ENCODE results near the gene TMEM52.

TMEM52 gene

DNA sequence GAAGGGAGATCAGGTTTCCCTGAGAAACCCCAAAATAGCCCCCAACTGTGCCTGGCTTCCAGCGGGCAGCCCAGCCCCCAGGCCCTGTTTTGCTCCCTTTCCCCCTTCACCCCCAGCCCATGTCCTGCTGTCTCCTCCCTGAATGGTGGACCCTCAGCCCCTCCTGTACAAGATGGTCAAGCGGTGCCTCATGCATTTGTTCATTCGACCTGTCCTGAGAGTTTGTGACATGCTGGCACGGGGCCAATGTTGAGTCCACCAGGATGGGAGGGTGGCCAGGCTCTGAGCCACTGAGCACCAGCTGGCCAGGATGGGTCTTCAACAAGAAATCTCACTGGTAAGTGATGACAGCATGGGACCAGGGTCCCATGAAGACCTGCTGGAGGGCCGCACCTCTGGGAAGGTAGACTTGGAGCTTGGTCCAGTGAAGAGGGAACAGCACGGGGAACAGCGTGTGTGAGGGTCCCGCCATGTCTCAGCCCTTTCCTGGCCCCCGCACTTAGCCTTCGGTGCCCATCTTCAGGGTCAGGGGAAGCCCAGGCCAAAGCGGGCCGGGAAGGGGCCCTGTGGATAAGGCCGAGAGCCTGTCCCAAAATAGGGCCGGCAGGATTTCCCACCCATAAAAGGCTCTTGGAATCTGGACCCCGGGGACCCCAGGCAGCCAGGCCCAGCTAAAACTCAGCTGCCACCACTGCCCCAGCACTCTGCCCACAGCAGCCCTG is 3.9 kb downstream of the TMEM52 start, which contains the start of gene CALML6:
Gene CALML6 (plus strand): TSS at position 290 of the 722 bp plus-strand sequence. CDS start 21 bp downstream, at position 311.
- DNase-seq (ENCODE audit: low spot score): no peak

DNA sequence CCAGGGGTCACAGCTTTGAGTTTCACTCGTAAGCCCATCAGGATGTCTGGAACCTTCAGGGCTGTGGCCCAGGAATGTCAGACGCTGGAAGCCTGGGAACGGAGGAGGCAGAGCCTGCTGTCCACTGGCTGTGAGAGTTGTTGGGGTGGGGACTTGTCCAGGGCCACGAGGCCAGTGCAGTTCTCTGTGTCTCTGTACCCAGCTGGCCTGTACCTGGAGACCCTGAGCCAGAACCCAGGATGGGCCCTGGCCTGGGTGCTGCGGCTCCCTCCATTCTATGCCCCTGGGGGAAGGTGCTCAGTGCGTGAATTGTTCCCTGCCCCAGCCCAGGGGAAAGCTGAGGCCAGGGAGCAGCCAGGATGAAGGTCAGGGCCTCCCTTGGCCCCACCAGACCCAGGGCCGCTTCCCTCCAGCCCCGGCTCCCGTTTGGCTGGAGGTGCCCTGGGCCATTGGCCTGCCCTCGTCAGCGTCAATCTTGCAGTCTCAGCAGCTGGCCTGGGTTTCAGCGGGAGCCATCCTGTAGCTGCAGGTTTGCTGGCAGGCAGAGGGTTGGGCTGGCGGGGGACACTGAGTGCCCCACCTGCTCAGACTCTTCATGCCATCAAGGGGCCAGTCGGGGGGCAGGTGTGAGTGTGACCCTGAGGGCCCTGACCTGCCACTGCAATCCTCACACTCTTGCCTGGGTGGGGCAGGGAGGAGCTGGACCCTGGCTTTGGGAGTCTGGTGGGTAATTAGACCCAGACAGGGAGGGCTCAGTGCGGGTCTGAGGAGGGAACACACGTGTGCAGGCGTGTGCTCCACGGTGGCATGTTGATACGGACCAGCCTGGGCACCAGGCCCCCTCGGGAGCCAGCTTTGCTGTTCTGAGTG is 4.7 kb downstream of the TMEM52 start:
- no peak for DNase-seq (ENCODE audit: low spot score)

- no peak for DNase-seq (ENCODE audit: low spot score)
Measured at GRCh38 chr1:1911350-1912041, 7.6 kb downstream of the TMEM52 start.

GRCh38 chr1:1910651-1911331 is 8.3 kb downstream of the TMEM52 start:
- no peak for DNase-seq (ENCODE audit: low spot score)

GRCh38 chr1:1910033-1910465 is 9.0 kb downstream of the TMEM52 start:
- DNase-seq (ENCODE audit: low spot score): no peak

- peak; percentile 38 for DNase-seq (ENCODE audit: low spot score)
Measured at GRCh38 chr1:1908506-1908791, 10.6 kb downstream of the TMEM52 start.

DNA sequence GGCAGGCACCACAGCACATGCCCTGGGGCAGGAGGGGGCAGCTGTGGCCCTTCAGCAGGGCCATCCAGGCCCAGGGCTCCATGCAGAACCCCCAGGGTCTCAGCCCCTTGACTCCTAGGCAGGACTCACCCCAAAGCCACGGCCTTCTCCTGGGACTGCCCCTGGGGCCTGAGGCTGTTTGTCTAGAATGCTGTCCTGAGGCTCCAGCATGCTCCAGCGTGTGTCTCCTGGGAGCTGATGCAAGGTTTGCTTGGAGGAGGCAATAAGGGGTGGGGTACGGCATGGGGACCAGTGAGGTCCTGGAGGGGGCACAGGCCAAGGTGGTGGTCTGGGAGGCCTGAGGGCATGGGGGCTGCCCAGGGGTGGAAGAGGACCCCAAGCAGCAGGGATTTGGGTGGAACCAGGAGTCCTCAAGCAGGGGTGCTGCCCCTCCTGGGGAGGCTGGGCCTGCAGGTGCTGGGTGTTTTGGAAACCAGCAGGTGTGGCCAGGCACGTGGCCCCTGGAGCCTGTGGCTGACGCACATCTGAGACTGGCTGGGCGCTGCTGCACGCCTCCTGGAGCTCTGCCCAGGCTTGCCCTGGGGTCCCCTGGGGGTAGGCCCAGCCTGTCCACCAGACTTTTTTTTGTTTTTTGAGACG is 11.9 kb downstream of the TMEM52 start:
- no peak for DNase-seq (ENCODE audit: low spot score)

GRCh38 chr1:1906185-1907097 is 12.6 kb downstream of the TMEM52 start:
- peak; percentile 90 for DNase-seq (ENCODE audit: low spot score)

GRCh38 chr1:1903224-1903623 is 15.9 kb downstream of the TMEM52 start:
- no peak for DNase-seq (ENCODE audit: low spot score)

GRCh38 chr1:1901641-1902294 is 17.3 kb downstream of the TMEM52 start:
- DNase-seq (ENCODE audit: low spot score): no peak

GRCh38 chr1:1900883-1901640 is 18.0 kb downstream of the TMEM52 start:
- DNase-seq (ENCODE audit: low spot score): no peak

GRCh38 chr1:1899967-1900327 is 19.1 kb downstream of the TMEM52 start:
- DNase-seq (ENCODE audit: low spot score): no peak

DNA sequence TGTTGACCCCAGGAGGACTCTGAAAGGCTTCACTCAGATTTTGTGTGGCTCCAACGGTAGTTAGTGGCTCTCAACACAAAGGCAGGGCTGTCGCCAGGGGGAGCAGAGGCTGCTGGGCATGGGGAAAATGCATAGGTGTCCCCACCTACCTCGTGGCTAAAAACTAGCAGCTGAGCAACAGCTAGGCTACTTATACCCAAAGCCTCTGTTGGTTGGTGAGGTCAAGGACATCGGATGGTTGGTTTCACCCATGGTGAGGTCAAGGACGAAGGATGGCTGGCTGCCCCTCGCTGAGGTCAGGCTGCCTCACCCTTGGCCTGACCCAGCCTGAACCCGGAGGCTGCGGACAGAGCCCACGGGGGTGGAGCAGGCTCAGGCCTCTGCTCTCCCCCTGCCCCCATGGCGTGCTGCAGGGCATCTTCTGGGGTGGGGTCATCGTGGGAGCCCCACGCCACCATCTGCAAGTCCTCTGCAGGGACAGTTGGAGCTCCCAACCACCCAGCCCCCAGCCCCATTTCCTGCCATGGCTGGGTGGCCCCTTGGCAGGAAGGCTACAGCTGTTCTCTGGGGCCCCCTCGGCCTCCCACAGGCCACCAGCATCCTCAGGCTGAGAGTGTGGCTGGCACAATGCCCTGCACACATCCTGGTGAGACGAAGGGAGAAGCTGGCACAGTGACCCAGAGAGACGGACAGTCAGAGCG is 19.7 kb downstream of the TMEM52 start:
- DNase-seq (ENCODE audit: low spot score): peak; percentile 71

DNA sequence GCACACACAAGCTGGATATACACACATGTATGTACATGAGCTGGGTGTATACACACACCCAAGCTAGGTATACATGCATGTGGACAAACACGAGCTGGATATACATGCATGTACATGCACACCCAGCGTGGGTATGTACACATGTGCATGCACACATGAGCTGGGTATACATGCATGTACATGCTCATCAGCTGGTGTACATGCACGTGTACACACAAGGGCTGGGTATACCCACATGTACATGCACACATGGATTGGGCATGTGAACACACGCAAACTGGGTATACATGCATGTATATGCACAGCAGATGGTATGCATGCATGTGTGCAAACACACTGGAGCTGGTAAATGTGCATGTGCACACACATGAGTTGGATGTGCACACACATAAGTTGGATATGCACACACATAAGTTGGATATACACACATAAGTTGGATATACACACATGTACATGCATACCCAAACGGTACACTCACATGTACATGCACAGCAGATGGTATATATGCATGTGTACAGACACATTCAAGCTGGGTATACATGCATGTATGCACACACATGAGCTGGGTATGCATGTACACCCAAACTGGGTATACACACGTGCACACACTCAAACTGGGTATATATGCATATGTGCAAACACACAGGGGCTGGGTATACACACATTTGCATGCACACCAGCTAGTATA is 20.7 kb downstream of the TMEM52 start:
- no peak for DNase-seq (ENCODE audit: low spot score)

- no peak for DNase-seq (ENCODE audit: low spot score)
Measured at GRCh38 chr1:1895456-1896336, 23.4 kb downstream of the TMEM52 start.

DNA sequence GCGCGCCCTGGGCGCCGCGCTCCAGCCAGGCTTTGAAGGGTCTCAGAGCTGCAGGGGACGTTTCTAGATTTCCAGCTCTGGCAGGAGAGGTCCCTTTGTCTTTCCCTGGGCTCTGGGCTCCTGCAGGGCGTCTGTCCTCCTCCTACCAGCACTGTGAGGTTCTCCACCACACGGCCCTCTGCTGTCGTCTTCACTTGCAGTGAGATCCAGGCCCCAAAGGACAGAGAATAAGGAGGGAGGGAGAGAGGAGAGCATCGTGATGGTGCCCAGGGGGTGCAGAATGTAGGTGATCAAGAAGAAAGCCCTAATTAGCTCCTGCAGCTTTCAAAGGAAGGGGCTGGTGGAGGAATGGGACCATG is 24.0 kb downstream of the TMEM52 start:
- DNase-seq (ENCODE audit: low spot score): no peak

- no peak for DNase-seq (ENCODE audit: low spot score)
Measured at GRCh38 chr1:1894354-1895059, 24.6 kb downstream of the TMEM52 start.

Data from iPS-NIHi11 (cell line).